NCI-H526 (cell line): Measurements from ENCODE around the gene ZNF134.
A peak's percentile ranks its signal among the peaks of the same experiment; 100 is the strongest.

ENCODE experiments used
- DNase-seq, 2 experiments: peaks; one replicate each; lab custom pipeline; 2025; lab: John Stamatoyannopoulos, UW

ZNF134 gene

GRCh38 chr19:57641715-57642234, 27.7 kb downstream of the ZNF134 start:
- DNase-seq = no peak

GRCh38 chr19:57642396-57643046, 28.5 kb downstream of the ZNF134 start:
- DNase-seq = no peak

GRCh38 chr19:57643734-57644133, 29.7 kb downstream of the ZNF134 start:
- no peak for DNase-seq

- DNase-seq = no peak
Observed at GRCh38 chr19:57648331-57649003, 34.4 kb downstream of the ZNF134 start.

GRCh38 chr19:57651654-57651996, 37.6 kb downstream of the ZNF134 start:
- no peak for DNase-seq

GRCh38 chr19:57653689-57654088, 39.6 kb downstream of the ZNF134 start:
- DNase-seq = no peak

GRCh38 chr19:57655443-57655842, 41.4 kb downstream of the ZNF134 start:
- no peak for DNase-seq

- no peak for DNase-seq
Observed at GRCh38 chr19:57656346-57656745, 42.3 kb downstream of the ZNF134 start.

- DNase-seq = peak; percentile 17 to 76
Observed at GRCh38 chr19:57664269-57665127, 50.5 kb downstream of the ZNF134 start.

GRCh38 chr19:57665261-57665806, 51.3 kb downstream of the ZNF134 start:
- no peak for DNase-seq

GRCh38 chr19:57667228-57667627, 53.2 kb downstream of the ZNF134 start:
- DNase-seq = no peak

GRCh38 chr19:57668635-57669034, 54.6 kb downstream of the ZNF134 start, which contains the start of gene ZSCAN4:
ZSCAN4 (plus strand) TSS chr19:57668935; CDS start chr19:57676146, 7,211 bp downstream.
- DNase-seq = no peak

- DNase-seq = no peak
Observed at GRCh38 chr19:57671124-57671895, 57.3 kb downstream of the ZNF134 start.

- DNase-seq = no peak
Observed at GRCh38 chr19:57672466-57672865, 58.4 kb downstream of the ZNF134 start.
